Liver (tissue), 9 donors: ENCODE measurements around the gene GOLGA5. TPM values are rescaled to one million over a fixed set of nuclear protein-coding genes. Genes with fewer than 3 reads are reported as not detected.

Experiments used
- DNase-seq: peaks from one replicate; pipeline ENCODE4 v3.0.0-alpha.2; 2017; ENCODE audit warnings: low spot score
- H3K27ac ChIP-seq, 2 donors: one replicate each; pipeline ENCODE4 v1.7.0; 2013; ENCODE audit warnings: inconsistent platforms in 2 of 2, low read length in 2 of 2, control low read depth in 1 of 2, low read depth in 1 of 2, mild to moderate bottlenecking in 1 of 2
- H3K27me3 ChIP-seq, 4 donors: one replicate each; pipeline versions ENCODE4 v1.6.1 to v1.7.0; 2013; ENCODE audit warnings: low read length in 3 of 4, inconsistent platforms in 1 of 4, mild to moderate bottlenecking in 1 of 4, moderate library complexity in 1 of 4; ENCODE audit not compliant: control insufficient read depth in 4 of 4, insufficient read depth in 4 of 4
- H3K36me3 ChIP-seq, 4 donors: one replicate each; pipeline versions ENCODE4 v1.6.1 to v1.7.0; 2013; ENCODE audit warnings: low read length in 3 of 4, mild to moderate bottlenecking in 3 of 4, low read depth in 1 of 4, moderate library complexity in 1 of 4; ENCODE audit not compliant: control insufficient read depth in 4 of 4, insufficient read depth in 3 of 4
- H3K4me1 ChIP-seq, 4 donors: one replicate each; pipeline versions ENCODE4 v1.6.1 to v1.7.0; 2013; ENCODE audit warnings: low read length in 3 of 4, mild to moderate bottlenecking in 3 of 4, moderate library complexity in 1 of 4; ENCODE audit not compliant: control insufficient read depth in 4 of 4, insufficient read depth in 4 of 4
- H3K4me3 ChIP-seq, 3 donors: one replicate each; pipeline versions ENCODE4 v1.6.1 to v1.7.0; 2013; ENCODE audit warnings: low read length in 3 of 3, control low read depth in 1 of 3, low read depth in 1 of 3, mild to moderate bottlenecking in 1 of 3
- H3K9ac ChIP-seq, 2 donors: one replicate each; pipeline ENCODE4 v1.7.0; 2013; ENCODE audit warnings: low read length in 2 of 2, mild to moderate bottlenecking in 2 of 2, moderate library complexity in 2 of 2, control low read depth in 1 of 2, low read depth in 1 of 2
- H3K9me3 ChIP-seq, 4 donors: one replicate each; pipeline versions ENCODE4 v1.6.1 to v1.7.0; 2013; ENCODE audit warnings: low read length in 3 of 4; ENCODE audit not compliant: control insufficient read depth in 4 of 4
- FOXA1 ChIP-seq: IDR thresholded peaks from 2 replicates; pipeline ENCODE4 v1.6.1; 2016; ENCODE audit warnings: antibody characterized with exemption
- FOXA2 ChIP-seq: IDR thresholded peaks from 2 replicates; pipeline ENCODE4 v1.6.1; 2016; ENCODE audit warnings: antibody characterized with exemption
- GABPA ChIP-seq, 2 donors: IDR thresholded peaks in 1 of 2; conservative IDR thresholded peaks in 1 of 2; 2 replicates each; pipeline ENCODE4 v1.6.1; 2016; ENCODE audit warnings: antibody characterized with exemption in 2 of 2, mild to moderate bottlenecking in 1 of 2, moderate library complexity in 1 of 2
- HNF4A ChIP-seq, 2 donors: conservative IDR thresholded peaks; 2 replicates each; pipeline ENCODE4 v1.6.1; 2016; ENCODE audit warnings: antibody characterized with exemption in 2 of 2, mild to moderate bottlenecking in 2 of 2
- HNF4G ChIP-seq: IDR thresholded peaks from 2 replicates; pipeline ENCODE4 v1.6.1; 2016; ENCODE audit warnings: antibody characterized with exemption
- JUND ChIP-seq, 2 donors: IDR thresholded peaks; 2 replicates each; pipeline ENCODE4 v1.6.1; 2016; ENCODE audit warnings: antibody characterized with exemption in 2 of 2
- NR2F2 ChIP-seq: IDR thresholded peaks from 2 replicates; pipeline ENCODE4 v1.6.1; 2016; ENCODE audit warnings: antibody characterized with exemption
- RAD21 ChIP-seq, 2 donors: IDR thresholded peaks; 2 replicates each; pipeline ENCODE4 v1.6.1; 2016; ENCODE audit warnings: antibody characterized with exemption in 2 of 2, mild to moderate bottlenecking in 2 of 2
- RXRA ChIP-seq, 2 donors: IDR thresholded peaks; 2 replicates each; pipeline ENCODE4 v1.6.1; 2017 to 2018; ENCODE audit warnings: antibody characterized with exemption in 2 of 2, mild to moderate bottlenecking in 1 of 2
- SP1 ChIP-seq: IDR thresholded peaks from 2 replicates; pipeline ENCODE4 v1.6.1; 2018; ENCODE audit warnings: antibody characterized with exemption, mild to moderate bottlenecking
- TAF1 ChIP-seq: conservative IDR thresholded peaks from 2 replicates; pipeline ENCODE4 v1.6.1; 2016; ENCODE audit warnings: antibody characterized with exemption, mild to moderate bottlenecking
- YY1 ChIP-seq: IDR thresholded peaks from 2 replicates; pipeline ENCODE4 v1.6.1; 2016; ENCODE audit warnings: antibody characterized with exemption, mild to moderate bottlenecking
- WGBS: extraction: QIAGEN DNeasy Blood & Tissue Kit; methylation state at CpG from one replicate; pipeline ENCODE4 v1.1.7; 2013; 5-methylcytosine and 5-hydroxymethylcytosine counted together
- polyA plus RNA-seq, 2 donors: library from polyadenylated mRNA; stranded (reverse) in 1 of 2; unstranded in 1 of 2; fragments of 200-250 nt in 1 of 2; fragments of >200 nt in 1 of 2; fragmentation: Nextera tagmentation in 1 of 2; extraction: Ambion mirVana in 1 of 2; gene quantifications; one replicate each; pipeline versions ENCODE4 v1.2.1 to v1.2.3, GENCODE V29; 2013 to 2015
- total RNA-seq, 2 donors: library from RNA; depleted of rRNA; stranded (reverse); fragments of >200 nt; gene quantifications; one replicate each; pipeline ENCODE4 v1.2.3, GENCODE V29; 2014
- TF ChIP-seq, protein P1 (sequence below): IDR thresholded peaks from 2 replicates; pipeline ENCODE4 v1.6.1; 2016; ENCODE audit warnings: antibody characterized with exemption
- TF ChIP-seq, protein P2 (sequence below): IDR thresholded peaks from 2 replicates; pipeline ENCODE4 v1.6.1; 2016; ENCODE audit warnings: antibody characterized with exemption, mild to moderate bottlenecking
- TF ChIP-seq, protein P3 (sequence below): IDR thresholded peaks from 2 replicates; pipeline ENCODE4 v1.6.1; 2016; ENCODE audit warnings: antibody characterized with exemption
- TF ChIP-seq, protein P4 (sequence below): fragments of 150-350 bp; IDR thresholded peaks from 2 replicates; pipeline ENCODE4 v1.5.1; 2017; ENCODE audit warnings: improper control_type of control experiment, low read depth, low read length; ENCODE audit not compliant: missing input control
- TF ChIP-seq, protein P5 (sequence below): IDR thresholded peaks from 2 replicates; pipeline ENCODE4 v1.6.1; 2016; ENCODE audit warnings: antibody characterized with exemption
- donor health status: healthy.
- donor health status: healthy.
- donor health status: healthy.
- donor health status: healthy.
- donor health status: healthy.

The GOLGA5 gene
- total and polyA plus RNA-seq, 4 donors = 19.2 to 39.9 (median 28.2) TPM

DNA sequence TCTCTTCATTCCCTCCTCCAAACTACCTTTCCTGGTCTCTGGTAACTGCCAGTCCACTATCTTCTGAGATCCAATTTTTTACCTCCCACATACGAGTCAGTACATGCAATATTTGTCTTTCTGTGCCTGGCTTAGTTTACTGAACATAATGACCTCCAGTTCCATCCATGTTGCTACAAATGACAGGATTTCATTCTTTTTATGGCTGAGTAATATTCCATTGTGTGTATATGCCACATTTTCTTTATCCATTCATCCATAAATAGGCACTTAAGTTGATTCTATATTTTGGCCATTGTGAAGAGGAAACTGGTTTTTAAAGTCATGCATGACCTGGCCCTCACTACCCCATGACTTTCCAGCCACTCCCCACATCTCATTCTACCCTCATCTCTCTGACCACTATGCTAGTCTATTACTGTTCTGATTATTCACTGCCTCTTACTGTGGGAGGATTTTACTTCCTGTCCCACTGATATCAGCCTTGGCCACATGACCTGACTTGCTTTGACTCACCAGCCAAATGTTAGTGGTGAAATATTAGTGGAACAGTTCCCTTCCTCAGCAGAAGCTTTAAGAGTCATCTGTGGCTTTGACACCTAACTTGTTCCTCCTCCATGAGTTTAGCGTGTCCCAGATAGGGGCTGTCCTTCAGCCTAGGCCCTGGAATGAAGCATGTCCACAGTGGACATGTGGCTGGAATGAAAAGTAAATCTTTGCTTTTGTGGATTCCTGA, 52.2 kb downstream of the GOLGA5 start:
- TF ChIP-seq HNF4A (conservative IDR thresholded peaks at IDR 0.05) = no peak
- no peak for TF ChIP-seq FOXA2
- TF ChIP-seq NR2F2 = no peak
- TF ChIP-seq, protein P1, sequence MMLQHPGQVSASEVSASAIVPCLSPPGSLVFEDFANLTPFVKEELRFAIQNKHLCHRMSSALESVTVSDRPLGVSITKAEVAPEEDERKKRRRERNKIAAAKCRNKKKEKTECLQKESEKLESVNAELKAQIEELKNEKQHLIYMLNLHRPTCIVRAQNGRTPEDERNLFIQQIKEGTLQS = no peak
- TF ChIP-seq, protein P2, sequence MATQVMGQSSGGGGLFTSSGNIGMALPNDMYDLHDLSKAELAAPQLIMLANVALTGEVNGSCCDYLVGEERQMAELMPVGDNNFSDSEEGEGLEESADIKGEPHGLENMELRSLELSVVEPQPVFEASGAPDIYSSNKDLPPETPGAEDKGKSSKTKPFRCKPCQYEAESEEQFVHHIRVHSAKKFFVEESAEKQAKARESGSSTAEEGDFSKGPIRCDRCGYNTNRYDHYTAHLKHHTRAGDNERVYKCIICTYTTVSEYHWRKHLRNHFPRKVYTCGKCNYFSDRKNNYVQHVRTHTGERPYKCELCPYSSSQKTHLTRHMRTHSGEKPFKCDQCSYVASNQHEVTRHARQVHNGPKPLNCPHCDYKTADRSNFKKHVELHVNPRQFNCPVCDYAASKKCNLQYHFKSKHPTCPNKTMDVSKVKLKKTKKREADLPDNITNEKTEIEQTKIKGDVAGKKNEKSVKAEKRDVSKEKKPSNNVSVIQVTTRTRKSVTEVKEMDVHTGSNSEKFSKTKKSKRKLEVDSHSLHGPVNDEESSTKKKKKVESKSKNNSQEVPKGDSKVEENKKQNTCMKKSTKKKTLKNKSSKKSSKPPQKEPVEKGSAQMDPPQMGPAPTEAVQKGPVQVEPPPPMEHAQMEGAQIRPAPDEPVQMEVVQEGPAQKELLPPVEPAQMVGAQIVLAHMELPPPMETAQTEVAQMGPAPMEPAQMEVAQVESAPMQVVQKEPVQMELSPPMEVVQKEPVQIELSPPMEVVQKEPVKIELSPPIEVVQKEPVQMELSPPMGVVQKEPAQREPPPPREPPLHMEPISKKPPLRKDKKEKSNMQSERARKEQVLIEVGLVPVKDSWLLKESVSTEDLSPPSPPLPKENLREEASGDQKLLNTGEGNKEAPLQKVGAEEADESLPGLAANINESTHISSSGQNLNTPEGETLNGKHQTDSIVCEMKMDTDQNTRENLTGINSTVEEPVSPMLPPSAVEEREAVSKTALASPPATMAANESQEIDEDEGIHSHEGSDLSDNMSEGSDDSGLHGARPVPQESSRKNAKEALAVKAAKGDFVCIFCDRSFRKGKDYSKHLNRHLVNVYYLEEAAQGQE = no peak
- no peak for TF ChIP-seq YY1
- TF ChIP-seq SP1 = no peak
- TF ChIP-seq, protein P3, sequence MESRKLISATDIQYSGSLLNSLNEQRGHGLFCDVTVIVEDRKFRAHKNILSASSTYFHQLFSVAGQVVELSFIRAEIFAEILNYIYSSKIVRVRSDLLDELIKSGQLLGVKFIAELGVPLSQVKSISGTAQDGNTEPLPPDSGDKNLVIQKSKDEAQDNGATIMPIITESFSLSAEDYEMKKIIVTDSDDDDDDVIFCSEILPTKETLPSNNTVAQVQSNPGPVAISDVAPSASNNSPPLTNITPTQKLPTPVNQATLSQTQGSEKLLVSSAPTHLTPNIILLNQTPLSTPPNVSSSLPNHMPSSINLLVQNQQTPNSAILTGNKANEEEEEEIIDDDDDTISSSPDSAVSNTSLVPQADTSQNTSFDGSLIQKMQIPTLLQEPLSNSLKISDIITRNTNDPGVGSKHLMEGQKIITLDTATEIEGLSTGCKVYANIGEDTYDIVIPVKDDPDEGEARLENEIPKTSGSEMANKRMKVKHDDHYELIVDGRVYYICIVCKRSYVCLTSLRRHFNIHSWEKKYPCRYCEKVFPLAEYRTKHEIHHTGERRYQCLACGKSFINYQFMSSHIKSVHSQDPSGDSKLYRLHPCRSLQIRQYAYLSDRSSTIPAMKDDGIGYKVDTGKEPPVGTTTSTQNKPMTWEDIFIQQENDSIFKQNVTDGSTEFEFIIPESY = no peak
- TF ChIP-seq GABPA (IDR thresholded peaks at IDR 0.05 in 1 of 2, conservative IDR thresholded peaks at IDR 0.05 in 1 of 2) = no peak
- no peak for TF ChIP-seq TAF1
- TF ChIP-seq RAD21 (IDR thresholded peaks at IDR 0.05) = no peak
- no peak for TF ChIP-seq HNF4G
- TF ChIP-seq, protein P4, sequence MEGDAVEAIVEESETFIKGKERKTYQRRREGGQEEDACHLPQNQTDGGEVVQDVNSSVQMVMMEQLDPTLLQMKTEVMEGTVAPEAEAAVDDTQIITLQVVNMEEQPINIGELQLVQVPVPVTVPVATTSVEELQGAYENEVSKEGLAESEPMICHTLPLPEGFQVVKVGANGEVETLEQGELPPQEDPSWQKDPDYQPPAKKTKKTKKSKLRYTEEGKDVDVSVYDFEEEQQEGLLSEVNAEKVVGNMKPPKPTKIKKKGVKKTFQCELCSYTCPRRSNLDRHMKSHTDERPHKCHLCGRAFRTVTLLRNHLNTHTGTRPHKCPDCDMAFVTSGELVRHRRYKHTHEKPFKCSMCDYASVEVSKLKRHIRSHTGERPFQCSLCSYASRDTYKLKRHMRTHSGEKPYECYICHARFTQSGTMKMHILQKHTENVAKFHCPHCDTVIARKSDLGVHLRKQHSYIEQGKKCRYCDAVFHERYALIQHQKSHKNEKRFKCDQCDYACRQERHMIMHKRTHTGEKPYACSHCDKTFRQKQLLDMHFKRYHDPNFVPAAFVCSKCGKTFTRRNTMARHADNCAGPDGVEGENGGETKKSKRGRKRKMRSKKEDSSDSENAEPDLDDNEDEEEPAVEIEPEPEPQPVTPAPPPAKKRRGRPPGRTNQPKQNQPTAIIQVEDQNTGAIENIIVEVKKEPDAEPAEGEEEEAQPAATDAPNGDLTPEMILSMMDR = no peak
- no peak for TF ChIP-seq JUND (IDR thresholded peaks at IDR 0.05)
- 62% methylated on average over 2 of the region's 2 CpGs for WGBS

DNA sequence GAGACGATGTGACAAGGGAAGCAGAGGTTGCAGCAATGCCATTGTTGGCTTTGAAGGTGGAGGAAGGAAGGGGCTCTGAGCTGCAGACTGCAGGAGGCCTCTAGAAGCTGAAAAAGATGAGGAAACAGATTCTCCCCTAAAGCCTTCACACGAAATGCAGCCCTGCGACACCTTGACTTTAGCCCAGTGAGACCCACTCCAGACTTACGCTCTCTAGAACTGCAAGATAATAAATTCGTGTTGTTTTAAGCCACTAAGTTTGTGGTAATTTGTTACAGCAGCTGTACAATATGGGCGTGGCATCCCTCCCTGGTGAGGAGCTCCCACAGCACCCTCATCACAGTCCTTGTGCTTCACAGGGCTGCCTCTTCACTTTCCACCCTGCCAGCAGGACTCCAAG, 53.2 kb downstream of the GOLGA5 start:
- H3K4me3 ChIP-seq = no peak overlapping the region
- H3K36me3 ChIP-seq = no peaks in the 10 kb centered on the region
- no peak for DNase-seq
- 76% methylated on average over 6 of the region's 6 CpGs for WGBS
- H3K4me1 ChIP-seq = no peaks in the 10 kb centered on the region
- H3K9ac ChIP-seq = no peak overlapping the region
- no peak overlapping the region for H3K27ac ChIP-seq
- no peaks in the 10 kb centered on the region for H3K27me3 ChIP-seq
- no peaks in the 10 kb centered on the region for H3K9me3 ChIP-seq
- TF ChIP-seq FOXA1 (no peak), RAD21 (IDR thresholded peaks at IDR 0.05) (no peak), RXRA (IDR thresholded peaks at IDR 0.05) (no peak), TAF1 (no peak), FOXA2 (no peak), NR2F2 (no peak), JUND (IDR thresholded peaks at IDR 0.05) (no peak), YY1 (no peak), HNF4A (conservative IDR thresholded peaks at IDR 0.05) (no peak), HNF4G (no peak)
- TF ChIP-seq, protein P4 = no peak
- TF ChIP-seq, protein P3 = no peak
- TF ChIP-seq, protein P5, sequence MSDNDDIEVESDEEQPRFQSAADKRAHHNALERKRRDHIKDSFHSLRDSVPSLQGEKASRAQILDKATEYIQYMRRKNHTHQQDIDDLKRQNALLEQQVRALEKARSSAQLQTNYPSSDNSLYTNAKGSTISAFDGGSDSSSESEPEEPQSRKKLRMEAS = no peak

More for the DNA sequence above, 52.2 kb downstream of the GOLGA5 start:
- Histone ChIP-seq H3K4me3 (no peak overlapping the region), H3K27ac (no peak overlapping the region), H3K4me1 (no peaks in the 10 kb centered on the region), H3K9me3 (no peaks in the 10 kb centered on the region), H3K27me3 (no peaks in the 10 kb centered on the region), H3K36me3 (peaks cover 0 to 5% (median under 1%) of the 10 kb centered on the region in 4 donors), H3K9ac (no peak overlapping the region)
- DNase-seq = no peak
